Measurements from ENCODE around the gene TSPAN16. TPM values are rescaled to one million over a fixed set of nuclear protein-coding genes. Genes with fewer than 3 reads are reported as not detected.

Gene TSPAN16
- total RNA-seq: not detected in 2 replicates

DNA sequence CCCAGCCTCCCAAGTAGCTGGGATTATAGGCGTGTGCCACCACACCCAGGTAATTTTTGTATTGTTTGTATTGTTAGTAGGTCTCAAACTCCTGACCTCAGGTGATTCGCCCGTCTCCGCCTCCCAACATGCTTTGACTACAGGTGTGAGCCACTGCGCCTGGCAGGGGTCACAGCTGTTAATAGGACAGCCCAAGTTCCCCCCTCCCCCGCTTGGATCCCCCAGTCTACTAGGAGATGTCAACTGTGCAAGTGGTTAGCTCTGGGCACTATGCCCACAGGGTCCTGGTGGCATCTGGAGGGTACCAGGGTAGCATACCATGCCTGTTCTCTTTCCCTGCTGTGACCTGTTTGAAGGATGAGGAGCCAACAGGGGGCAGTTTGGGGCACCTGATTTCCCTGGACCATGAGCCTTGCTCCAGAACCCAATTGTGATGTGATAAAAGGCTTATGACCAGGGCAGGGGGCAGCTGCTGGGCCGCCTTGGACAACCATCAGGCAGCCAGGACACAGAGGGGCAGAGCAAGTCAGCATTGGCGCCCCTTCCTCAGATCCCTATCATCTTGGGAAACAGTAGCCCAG is at the start of gene TSPAN16:
Gene TSPAN16 (plus strand): TSS at position 496 of the 581 bp plus-strand sequence. CDS start 138 bp downstream, outside the sequence.

GRCh38 chr19:11261971-11262839 is 33.8 kb upstream of the TSPAN16 start, which contains the start of gene DOCK6:
DOCK6 (minus strand) TSS chr19:11262524; CDS start chr19:11262440, 84 bp downstream.

DNA sequence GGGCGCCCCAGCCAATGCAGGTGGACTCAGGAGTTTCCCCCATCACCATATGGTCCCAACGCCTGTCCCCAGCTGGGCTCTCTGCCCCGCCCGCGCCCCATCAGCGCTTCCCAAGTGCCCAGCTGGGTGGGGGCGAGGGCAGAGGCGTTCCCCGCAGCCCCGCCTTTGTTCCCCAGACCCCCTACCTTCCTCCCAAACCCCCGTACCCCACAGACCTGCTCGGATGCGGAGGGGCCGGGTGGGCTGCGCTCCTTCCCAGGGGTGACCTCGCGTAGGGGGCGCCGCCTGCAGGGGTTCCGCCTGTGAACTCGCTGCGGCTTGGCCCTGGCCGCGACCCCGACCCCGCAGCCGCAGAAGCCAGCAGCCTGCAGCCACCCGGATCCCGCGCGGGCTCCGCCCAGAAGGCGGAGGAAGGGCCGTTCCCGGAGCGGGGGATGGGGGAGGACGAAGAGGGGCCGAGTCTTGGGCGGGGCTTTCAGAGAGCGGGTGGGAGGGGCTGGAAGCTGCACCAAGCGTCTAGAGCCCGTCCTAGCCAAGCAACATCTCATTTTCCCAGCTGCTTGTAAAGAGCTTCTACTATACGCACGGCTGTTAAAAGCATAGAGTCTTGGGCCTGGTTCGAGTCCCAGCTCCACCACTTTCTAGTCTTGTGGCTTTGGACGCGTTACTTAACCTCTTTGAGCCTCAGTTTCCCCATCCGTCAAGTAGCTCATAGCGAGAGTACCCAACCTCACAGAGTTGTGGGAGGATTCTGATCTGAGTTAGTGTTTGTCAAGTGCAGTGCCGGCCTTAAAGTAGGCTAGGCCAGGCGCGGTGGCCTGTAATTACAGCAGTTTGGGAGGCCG is 43.5 kb downstream of the TSPAN16 start, which contains the start of gene RAB3D:
Gene RAB3D (minus strand): TSS at position 404 of the 845 bp plus-strand sequence. CDS start 2,258 bp downstream, outside the sequence.

GRCh38 chr19:11346104-11346940 is 50.4 kb downstream of the TSPAN16 start, which contains the start of the genes CCDC159 and TMEM205:
CCDC159 (plus strand) TSS chr19:11346519; CDS start chr19:11346607, 88 bp downstream.
TMEM205 (minus strand) TSS chr19:11346268; CDS start chr19:11345619, 649 bp downstream.

GRCh38 chr19:11355160-11356073 is 59.5 kb downstream of the TSPAN16 start, which contains the start of gene PLPPR2:
PLPPR2 (plus strand) TSS chr19:11355432; CDS start chr19:11357674, 2,242 bp downstream.

Other genes with a start within 250 kb of the TSPAN16 start
- gene LDLR, start 206.7 kb upstream of the TSPAN16 start, total RNA-seq: 156 and 170 TPM in 2 replicates
- gene SPC24, start 140.4 kb upstream of the TSPAN16 start, total RNA-seq: 0.64 and 4.8 TPM in 2 replicates
- gene KANK2, start 98.6 kb upstream of the TSPAN16 start, total RNA-seq: 13.0 and 21.7 TPM in 2 replicates
- gene ANGPTL8, start 56.5 kb upstream of the TSPAN16 start, total RNA-seq: not detected in 2 replicates
- 16.4 and 16.6 TPM in 2 replicates for gene DOCK6, start 33.6 kb upstream of the TSPAN16 start, total RNA-seq
- gene RAB3D, start 43.5 kb downstream of the TSPAN16 start, total RNA-seq: 38.8 and 42.9 TPM in 2 replicates
- 128 and 178 TPM in 2 replicates for gene TMEM205, start 50.1 kb downstream of the TSPAN16 start, total RNA-seq
- gene CCDC159, start 50.4 kb downstream of the TSPAN16 start, total RNA-seq: 6.7 and 8.1 TPM in 2 replicates
- gene PLPPR2, start 59.3 kb downstream of the TSPAN16 start, total RNA-seq: 4.1 and 5.3 TPM in 2 replicates
- gene SWSAP1, start 78.5 kb downstream of the TSPAN16 start, total RNA-seq: 0.21 and 0.72 TPM in 2 replicates
- 0.85 and 0.96 TPM in 2 replicates for gene EPOR, start 88.2 kb downstream of the TSPAN16 start, total RNA-seq
- gene RGL3, start 123.2 kb downstream of the TSPAN16 start, total RNA-seq: 1.4 TPM in 1 of 2 replicates, not detected in the other
- gene ODAD3, start 139.0 kb downstream of the TSPAN16 start, total RNA-seq: under 0.01 TPM in 1 of 2 replicates, not detected in the other
- gene PRKCSH, start 139.5 kb downstream of the TSPAN16 start, total RNA-seq: 107 TPM in 2 replicates
- not detected in 2 replicates for gene ELAVL3, start 184.9 kb downstream of the TSPAN16 start, total RNA-seq
- 6.6 and 11.1 TPM in 2 replicates for gene ZNF653, start 209.7 kb downstream of the TSPAN16 start, total RNA-seq
- 41.2 and 71.0 TPM in 2 replicates for gene ECSIT, start 233.0 kb downstream of the TSPAN16 start, total RNA-seq
- 1.7 TPM in 1 of 2 replicates, not detected in the other for gene CNN1, start 242.7 kb downstream of the TSPAN16 start, total RNA-seq

All from tracheal epithelial cell (primary cell).